Glutamatergic neuron (in vitro differentiated cells): ENCODE measurements around the gene POLRMT. TPM values are rescaled to one million over a fixed set of nuclear protein-coding genes. Genes with fewer than 3 reads are reported as not detected.
A peak's percentile ranks its signal among the peaks of the same experiment; 100 is the strongest.

Experiments
- DNase-seq: peaks from one replicate; pipeline ENCODE4 v3.0.0; 2022
- H3K27ac Mint-ChIP-seq: one replicate; pipeline ENCODE4 v1.8.0; 2020; ENCODE audit warnings: mild to moderate bottlenecking, mixed read lengths, inconsistent platforms; ENCODE audit not compliant: unreplicated experiment
- H3K27me3 Mint-ChIP-seq: one replicate; pipeline ENCODE4 v1.8.0; 2020; ENCODE audit warnings: mild to moderate bottlenecking, moderate library complexity, mixed read lengths, inconsistent platforms; ENCODE audit not compliant: unreplicated experiment
- H3K36me3 Mint-ChIP-seq: one replicate; pipeline ENCODE4 v1.8.0; 2020; ENCODE audit warnings: mild to moderate bottlenecking, mixed read lengths, inconsistent platforms; ENCODE audit not compliant: unreplicated experiment
- H3K4me1 Mint-ChIP-seq: one replicate; pipeline ENCODE4 v1.8.0; 2020; ENCODE audit warnings: mild to moderate bottlenecking, low read depth, mixed read lengths, inconsistent platforms; ENCODE audit not compliant: unreplicated experiment
- H3K4me3 Mint-ChIP-seq: one replicate; pipeline ENCODE4 v1.8.0; 2020; ENCODE audit warnings: mild to moderate bottlenecking, mixed read lengths, inconsistent platforms; ENCODE audit not compliant: unreplicated experiment
- H3K9me3 Mint-ChIP-seq: one replicate; pipeline ENCODE4 v1.8.0; 2020; ENCODE audit warnings: mild to moderate bottlenecking, moderate library complexity, mixed read lengths, inconsistent platforms; ENCODE audit not compliant: unreplicated experiment
- CTCF ChIP-seq: fragments of 200-600 bp; sonication (generic); IDR thresholded peaks from one replicate; pipeline ENCODE4 v1.5.0; 2021; ENCODE audit not compliant: partially characterized antibody, unreplicated experiment
- total RNA-seq: library from RNA; stranded (reverse); fragmentation: NEBNext Ultra II Directional; extraction: Animal tissue kit (Norgen Biotek cat#: 25700); gene quantifications from one replicate; pipeline ENCODE4 v1.2.1, GENCODE V29; 2021; ENCODE audit not compliant: unreplicated experiment

POLRMT gene
- total RNA-seq, 1 donor from 2014 or later, result 79.9 TPM

GRCh38 chr19:639253-640160 lies 6.2 kb upstream of the POLRMT start, which contains the start of gene FGF22:
FGF22 (plus strand) TSS chr19:639879; CDS start chr19:639926, 47 bp downstream.
- H3K27ac Mint-ChIP-seq, result no peak within 1 kb of the TSS
- no peak for TF ChIP-seq CTCF
- H3K36me3 Mint-ChIP-seq, result no peaks in the 10 kb centered on the region

GRCh38 chr19:638906-639252 lies 5.5 kb upstream of the POLRMT start:
- no peak for TF ChIP-seq CTCF
- Mint-ChIP-seq H3K27me3 (peaks cover 3% of the 10 kb centered on the region), H3K4me1 (no peaks in the 10 kb centered on the region), H3K4me3 (peak overlapping the region; percentile 87), H3K27ac (no peak overlapping the region), H3K36me3 (no peaks in the 10 kb centered on the region), H3K9me3 (peaks cover 4% of the 10 kb centered on the region)
- no peak for DNase-seq

More at GRCh38 chr19:639253-640160, 6.2 kb upstream of the POLRMT start, which contains the start of gene FGF22:
- peak; percentile 98 for DNase-seq
- Mint-ChIP-seq H3K27me3 (peaks cover 3% of the 10 kb centered on the region), H3K9me3 (peaks cover 4% of the 10 kb centered on the region), H3K4me3 (peak within 1 kb of the TSS; percentile 87), H3K4me1 (no peaks in the 10 kb centered on the region)

GRCh38 chr19:634975-635652 lies 1.8 kb upstream of the POLRMT start:
- Mint-ChIP-seq H3K36me3 (no peaks in the 10 kb centered on the region), H3K4me3 (no peak overlapping the region), H3K27ac (no peak overlapping the region), H3K9me3 (peaks cover 5% of the 10 kb centered on the region), H3K4me1 (peaks cover 3% of the 10 kb centered on the region), H3K27me3 (peaks cover 7% of the 10 kb centered on the region)
- no peak for DNase-seq
- no peak for TF ChIP-seq CTCF

- peaks cover 2% of the 10 kb centered on the region for H3K9me3 Mint-ChIP-seq
- peaks cover 11% of the 10 kb centered on the region for H3K4me1 Mint-ChIP-seq
- no peak for TF ChIP-seq CTCF
- H3K36me3 Mint-ChIP-seq, result no peaks in the 10 kb centered on the region
- H3K27ac Mint-ChIP-seq, result peak overlapping the region; percentile 82
- no peak for DNase-seq
- H3K27me3 Mint-ChIP-seq, result peaks cover 7% of the 10 kb centered on the region
- H3K4me3 Mint-ChIP-seq, result peak overlapping the region; percentile 97
These were observed 676 bp upstream of the POLRMT start for GRCh38 chr19:633786-634639.
